ENCODE measurements around the gene PEX16.

DNA sequence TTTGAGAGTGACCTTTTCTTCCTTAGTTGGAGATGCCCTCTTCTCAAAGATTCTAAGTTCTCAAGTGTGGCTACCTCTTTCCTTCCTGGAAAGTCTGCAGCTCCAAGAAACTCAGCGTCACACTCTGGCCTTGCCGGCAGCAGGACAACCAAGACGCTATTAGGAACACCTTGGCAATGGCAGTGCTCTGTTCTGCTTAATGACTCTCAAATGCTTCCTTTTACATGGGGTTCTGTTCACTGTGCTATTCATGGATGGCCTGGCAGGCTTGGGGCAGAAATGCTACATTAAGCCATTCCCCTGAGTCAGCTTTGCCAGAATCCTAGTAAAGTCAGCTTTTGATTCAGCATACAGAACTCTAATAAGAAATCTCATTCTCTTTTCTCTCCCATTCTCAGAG is 30.7 kb upstream of the PEX16 start:
- TF ChIP-seq, protein P1, sequence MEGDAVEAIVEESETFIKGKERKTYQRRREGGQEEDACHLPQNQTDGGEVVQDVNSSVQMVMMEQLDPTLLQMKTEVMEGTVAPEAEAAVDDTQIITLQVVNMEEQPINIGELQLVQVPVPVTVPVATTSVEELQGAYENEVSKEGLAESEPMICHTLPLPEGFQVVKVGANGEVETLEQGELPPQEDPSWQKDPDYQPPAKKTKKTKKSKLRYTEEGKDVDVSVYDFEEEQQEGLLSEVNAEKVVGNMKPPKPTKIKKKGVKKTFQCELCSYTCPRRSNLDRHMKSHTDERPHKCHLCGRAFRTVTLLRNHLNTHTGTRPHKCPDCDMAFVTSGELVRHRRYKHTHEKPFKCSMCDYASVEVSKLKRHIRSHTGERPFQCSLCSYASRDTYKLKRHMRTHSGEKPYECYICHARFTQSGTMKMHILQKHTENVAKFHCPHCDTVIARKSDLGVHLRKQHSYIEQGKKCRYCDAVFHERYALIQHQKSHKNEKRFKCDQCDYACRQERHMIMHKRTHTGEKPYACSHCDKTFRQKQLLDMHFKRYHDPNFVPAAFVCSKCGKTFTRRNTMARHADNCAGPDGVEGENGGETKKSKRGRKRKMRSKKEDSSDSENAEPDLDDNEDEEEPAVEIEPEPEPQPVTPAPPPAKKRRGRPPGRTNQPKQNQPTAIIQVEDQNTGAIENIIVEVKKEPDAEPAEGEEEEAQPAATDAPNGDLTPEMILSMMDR (IDR thresholded peaks at IDR 0.05; ENCODE audit: insufficient read depth, low read length): no peak
- no peak for TF ChIP-seq POLR2AphosphoS5 (IDR thresholded peaks at IDR 0.05; ENCODE audit: low read depth)

Measured in HL-60 (cell line).